HepG2 (cell line): ENCODE measurements around the gene USP10. TPM values are rescaled to one million over a fixed set of nuclear protein-coding genes. Genes with fewer than 3 reads are reported as not detected.

ENCODE experiments used
- ASH2L ChIP-seq: fragments of 300-600, 200-600 bp; sonication (generic); IDR thresholded peaks from 2 replicates; pipeline ENCODE4 v1.7.0; 2017; ENCODE audit warnings: low read depth, mild to moderate bottlenecking, moderate library complexity, mixed read lengths, low read length; ENCODE audit not compliant: insufficient read length
- CC2D1A ChIP-seq: sonication (generic); formaldehyde crosslinking; IDR thresholded peaks from 2 replicates; pipeline ENCODE4 v1.8.1; 2023; ENCODE audit warnings: mild to moderate bottlenecking, missing genetic modification reagents
- CHD2 ChIP-seq: IDR thresholded peaks from 2 replicates; pipeline ENCODE4 v1.6.1; 2011; ENCODE audit warnings: low read depth, low read length, improper control_type of control experiment
- EEA1 ChIP-seq: sonication (generic); formaldehyde crosslinking; IDR thresholded peaks from 2 replicates; pipeline ENCODE4 v1.5.1; 2020; ENCODE audit warnings: mild to moderate bottlenecking, missing genetic modification reagents, borderline replicate concordance
- FOSL1 ChIP-seq: sonication (generic); formaldehyde crosslinking; IDR thresholded peaks from 2 replicates; pipeline ENCODE4 v1.9.0; 2021; ENCODE audit warnings: missing genetic modification reagents, borderline replicate concordance
- JARID2 ChIP-seq: sonication (generic); formaldehyde crosslinking; IDR thresholded peaks from 2 replicates; pipeline ENCODE4 v1.8.1; 2023; ENCODE audit warnings: missing genetic modification reagents, inconsistent platforms; ENCODE audit not compliant: insufficient replicate concordance
- MAFK ChIP-seq, 2 experiments: IDR thresholded peaks in 1 of 2; conservative IDR thresholded peaks in 1 of 2; 2 replicates each; pipeline ENCODE4 v1.6.1; 2011; ENCODE audit warnings: improper control_type of control experiment in 2 of 2, low read length in 2 of 2
- MTA1 ChIP-seq: sonication (generic); formaldehyde crosslinking; IDR thresholded peaks from 2 replicates; pipeline ENCODE4 v1.4.0; 2020; ENCODE audit warnings: missing genetic modification reagents, mild to moderate bottlenecking, borderline replicate concordance
- NR1H2 ChIP-seq: sonication (generic); formaldehyde crosslinking; IDR thresholded peaks from 2 replicates; pipeline ENCODE4 v1.8.1; 2022; ENCODE audit warnings: low read depth, missing genetic modification reagents, borderline replicate concordance
- TEAD3 ChIP-seq: optimal IDR thresholded peaks from 2 replicates; pipeline ENCODE3; 2016; ENCODE audit warnings: borderline replicate concordance
- ZNF235 ChIP-seq: sonication (generic); formaldehyde crosslinking; IDR thresholded peaks from 2 replicates; pipeline ENCODE4 v1.8.1; 2023; ENCODE audit warnings: mild to moderate bottlenecking, missing genetic modification reagents, borderline replicate concordance
- ZNF326 ChIP-seq: sonication (generic); formaldehyde crosslinking; IDR thresholded peaks from 2 replicates; pipeline ENCODE4 v1.4.0; 2020; ENCODE audit warnings: missing genetic modification reagents, borderline replicate concordance
- ZNF382 ChIP-seq: sonication (generic); formaldehyde crosslinking; IDR thresholded peaks from 2 replicates; pipeline ENCODE4 v1.5.0; 2020; ENCODE audit warnings: missing genetic modification reagents, mild to moderate bottlenecking, borderline replicate concordance
- ZNF614 ChIP-seq: IDR thresholded peaks from 2 replicates; pipeline ENCODE4 v1.6.1; 2018; ENCODE audit warnings: missing biosample characterization, missing genetic modification reagents, inconsistent platforms, borderline replicate concordance
- ZNF775 ChIP-seq: sonication (generic); formaldehyde crosslinking; IDR thresholded peaks from 2 replicates; pipeline ENCODE4 v1.4.0; 2020; ENCODE audit warnings: missing genetic modification reagents, mild to moderate bottlenecking, moderate library complexity, borderline replicate concordance
- ZNF792 ChIP-seq: IDR thresholded peaks from 2 replicates; pipeline ENCODE4 v1.6.1; 2016
- polyA plus RNA-seq, 8 experiments: library from polyadenylated mRNA; depleted of rRNA in 3 of 8; stranded (reverse) in 7 of 8; unstranded in 1 of 8; fragments of >200 nt; fragmentation: Illumina TruSeq in 4 of 8; extraction: Trizol in 4 of 8; gene quantifications; 2 replicates each; pipeline versions ENCODE4 v1.2.1 to v1.2.3, GENCODE V29; 2011 to 2016; ENCODE audit warnings: low read depth in 4 of 8, missing spikeins in 1 of 8, mixed read lengths in 1 of 8; ENCODE audit not compliant: insufficient read depth in 1 of 8
- total RNA-seq, 5 experiments: library from RNA; depleted of rRNA; stranded (reverse); fragments of >200 nt; fragmentation: Illumina TruSeq; extraction: Trizol; gene quantifications; 2 replicates each; pipeline ENCODE4 v1.2.3, GENCODE V29; 2016; ENCODE audit warnings: low read depth in 1 of 5
- TF ChIP-seq, protein P1 (sequence below): sonication (generic); formaldehyde crosslinking; IDR thresholded peaks from 2 replicates; pipeline ENCODE4 v1.4.0; 2020; ENCODE audit warnings: mild to moderate bottlenecking, missing genetic modification reagents
- TF ChIP-seq, protein P2 (sequence below): sonication (generic); formaldehyde crosslinking; IDR thresholded peaks from 2 replicates; pipeline ENCODE4 v1.4.0; 2020; ENCODE audit warnings: missing genetic modification reagents, borderline replicate concordance
- TF ChIP-seq, protein P3 (sequence below): sonication (generic); formaldehyde crosslinking; IDR thresholded peaks from 2 replicates; pipeline ENCODE4 v1.8.1; 2022; ENCODE audit warnings: low read depth, mild to moderate bottlenecking, missing genetic modification reagents
- TF ChIP-seq, protein P4 (sequence below): IDR thresholded peaks from 2 replicates; pipeline ENCODE4 v1.6.1; 2016

The USP10 gene
- total and polyA plus RNA-seq, 2 of the 13 experiments (the other 11 are each of a cell fraction or from before 2014, with no cell fraction given): 79.1 to 122 TPM

DNA sequence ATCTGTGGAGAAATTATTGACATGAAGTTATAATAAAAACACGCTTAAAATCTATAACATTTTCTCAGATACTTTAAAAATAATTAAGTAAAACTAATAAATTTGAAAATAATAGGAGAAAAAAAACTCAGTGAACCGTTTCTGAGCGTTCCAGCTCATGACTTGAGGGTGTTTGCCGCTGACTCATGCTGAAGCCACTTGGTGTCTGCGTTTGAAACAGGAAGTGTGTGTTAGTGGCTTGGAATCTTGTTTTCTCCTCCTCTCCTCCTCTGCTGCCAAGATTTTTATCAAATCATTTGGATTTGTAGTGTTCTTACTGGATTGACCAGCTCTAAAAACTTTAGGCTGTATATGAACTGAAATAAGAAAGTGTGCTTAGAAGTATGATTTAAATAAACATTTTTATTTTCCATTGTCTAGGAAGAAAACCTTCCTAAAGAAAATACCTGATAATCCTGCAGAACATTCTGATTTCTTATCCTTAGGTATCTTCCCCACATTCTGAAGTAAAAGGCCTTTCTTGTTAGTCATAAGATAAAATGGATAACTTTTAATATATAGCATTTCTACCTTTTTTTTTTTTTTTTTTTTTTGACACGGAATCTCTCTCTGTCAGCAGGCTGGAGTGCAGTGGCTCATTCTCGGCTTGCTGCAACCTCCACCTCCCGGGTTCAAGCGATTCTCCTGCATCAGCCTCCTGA, 30.8 kb downstream of the USP10 start (continued):
- TF ChIP-seq, protein P1, sequence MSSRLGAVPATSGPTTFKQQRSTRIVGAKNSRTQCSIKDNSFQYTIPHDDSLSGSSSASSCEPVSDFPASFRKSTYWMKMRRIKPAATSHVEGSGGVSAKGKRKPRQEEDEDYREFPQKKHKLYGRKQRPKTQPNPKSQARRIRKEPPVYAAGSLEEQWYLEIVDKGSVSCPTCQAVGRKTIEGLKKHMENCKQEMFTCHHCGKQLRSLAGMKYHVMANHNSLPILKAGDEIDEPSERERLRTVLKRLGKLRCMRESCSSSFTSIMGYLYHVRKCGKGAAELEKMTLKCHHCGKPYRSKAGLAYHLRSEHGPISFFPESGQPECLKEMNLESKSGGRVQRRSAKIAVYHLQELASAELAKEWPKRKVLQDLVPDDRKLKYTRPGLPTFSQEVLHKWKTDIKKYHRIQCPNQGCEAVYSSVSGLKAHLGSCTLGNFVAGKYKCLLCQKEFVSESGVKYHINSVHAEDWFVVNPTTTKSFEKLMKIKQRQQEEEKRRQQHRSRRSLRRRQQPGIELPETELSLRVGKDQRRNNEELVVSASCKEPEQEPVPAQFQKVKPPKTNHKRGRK (CRISPR knock-in tag): no peak
- no peak for TF ChIP-seq JARID2
- TF ChIP-seq CHD2: no peak
- no peak for TF ChIP-seq ZNF235 (CRISPR knock-in tag)
- no peak for TF ChIP-seq ZNF792
- no peak for TF ChIP-seq MTA1
- no peak for TF ChIP-seq NR1H2
- TF ChIP-seq, protein P2, sequence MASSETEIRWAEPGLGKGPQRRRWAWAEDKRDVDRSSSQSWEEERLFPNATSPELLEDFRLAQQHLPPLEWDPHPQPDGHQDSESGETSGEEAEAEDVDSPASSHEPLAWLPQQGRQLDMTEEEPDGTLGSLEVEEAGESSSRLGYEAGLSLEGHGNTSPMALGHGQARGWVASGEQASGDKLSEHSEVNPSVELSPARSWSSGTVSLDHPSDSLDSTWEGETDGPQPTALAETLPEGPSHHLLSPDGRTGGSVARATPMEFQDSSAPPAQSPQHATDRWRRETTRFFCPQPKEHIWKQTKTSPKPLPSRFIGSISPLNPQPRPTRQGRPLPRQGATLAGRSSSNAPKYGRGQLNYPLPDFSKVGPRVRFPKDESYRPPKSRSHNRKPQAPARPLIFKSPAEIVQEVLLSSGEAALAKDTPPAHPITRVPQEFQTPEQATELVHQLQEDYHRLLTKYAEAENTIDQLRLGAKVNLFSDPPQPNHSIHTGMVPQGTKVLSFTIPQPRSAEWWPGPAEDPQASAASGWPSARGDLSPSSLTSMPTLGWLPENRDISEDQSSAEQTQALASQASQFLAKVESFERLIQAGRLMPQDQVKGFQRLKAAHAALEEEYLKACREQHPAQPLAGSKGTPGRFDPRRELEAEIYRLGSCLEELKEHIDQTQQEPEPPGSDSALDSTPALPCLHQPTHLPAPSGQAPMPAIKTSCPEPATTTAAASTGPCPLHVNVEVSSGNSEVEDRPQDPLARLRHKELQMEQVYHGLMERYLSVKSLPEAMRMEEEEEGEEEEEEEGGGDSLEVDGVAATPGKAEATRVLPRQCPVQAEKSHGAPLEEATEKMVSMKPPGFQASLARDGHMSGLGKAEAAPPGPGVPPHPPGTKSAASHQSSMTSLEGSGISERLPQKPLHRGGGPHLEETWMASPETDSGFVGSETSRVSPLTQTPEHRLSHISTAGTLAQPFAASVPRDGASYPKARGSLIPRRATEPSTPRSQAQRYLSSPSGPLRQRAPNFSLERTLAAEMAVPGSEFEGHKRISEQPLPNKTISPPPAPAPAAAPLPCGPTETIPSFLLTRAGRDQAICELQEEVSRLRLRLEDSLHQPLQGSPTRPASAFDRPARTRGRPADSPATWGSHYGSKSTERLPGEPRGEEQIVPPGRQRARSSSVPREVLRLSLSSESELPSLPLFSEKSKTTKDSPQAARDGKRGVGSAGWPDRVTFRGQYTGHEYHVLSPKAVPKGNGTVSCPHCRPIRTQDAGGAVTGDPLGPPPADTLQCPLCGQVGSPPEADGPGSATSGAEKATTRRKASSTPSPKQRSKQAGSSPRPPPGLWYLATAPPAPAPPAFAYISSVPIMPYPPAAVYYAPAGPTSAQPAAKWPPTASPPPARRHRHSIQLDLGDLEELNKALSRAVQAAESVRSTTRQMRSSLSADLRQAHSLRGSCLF (CRISPR knock-in tag): no peak
- no peak for TF ChIP-seq CC2D1A
- peak; percentile 67; the same call in 1 of the 2 replicates for TF ChIP-seq FOSL1 (CRISPR knock-in tag)
- peak; percentile 30 to 45; a peak in 1 of 4 replicates for TF ChIP-seq MAFK (conservative IDR thresholded peaks at IDR 0.05 in 1 of 2, IDR thresholded peaks at IDR 0.05 in 1 of 2; ENCODE audit: low read length in 2 of 2)
- no peak for TF ChIP-seq EEA1 (CRISPR knock-in tag)
- TF ChIP-seq ASH2L: peak; percentile 14
- no peak for TF ChIP-seq ZNF382 (CRISPR knock-in tag)
- TF ChIP-seq TEAD3 (CRISPR knock-in tag): peak; percentile 76
- no peak for TF ChIP-seq ZNF614 (CRISPR knock-in tag)
- TF ChIP-seq, protein P3, sequence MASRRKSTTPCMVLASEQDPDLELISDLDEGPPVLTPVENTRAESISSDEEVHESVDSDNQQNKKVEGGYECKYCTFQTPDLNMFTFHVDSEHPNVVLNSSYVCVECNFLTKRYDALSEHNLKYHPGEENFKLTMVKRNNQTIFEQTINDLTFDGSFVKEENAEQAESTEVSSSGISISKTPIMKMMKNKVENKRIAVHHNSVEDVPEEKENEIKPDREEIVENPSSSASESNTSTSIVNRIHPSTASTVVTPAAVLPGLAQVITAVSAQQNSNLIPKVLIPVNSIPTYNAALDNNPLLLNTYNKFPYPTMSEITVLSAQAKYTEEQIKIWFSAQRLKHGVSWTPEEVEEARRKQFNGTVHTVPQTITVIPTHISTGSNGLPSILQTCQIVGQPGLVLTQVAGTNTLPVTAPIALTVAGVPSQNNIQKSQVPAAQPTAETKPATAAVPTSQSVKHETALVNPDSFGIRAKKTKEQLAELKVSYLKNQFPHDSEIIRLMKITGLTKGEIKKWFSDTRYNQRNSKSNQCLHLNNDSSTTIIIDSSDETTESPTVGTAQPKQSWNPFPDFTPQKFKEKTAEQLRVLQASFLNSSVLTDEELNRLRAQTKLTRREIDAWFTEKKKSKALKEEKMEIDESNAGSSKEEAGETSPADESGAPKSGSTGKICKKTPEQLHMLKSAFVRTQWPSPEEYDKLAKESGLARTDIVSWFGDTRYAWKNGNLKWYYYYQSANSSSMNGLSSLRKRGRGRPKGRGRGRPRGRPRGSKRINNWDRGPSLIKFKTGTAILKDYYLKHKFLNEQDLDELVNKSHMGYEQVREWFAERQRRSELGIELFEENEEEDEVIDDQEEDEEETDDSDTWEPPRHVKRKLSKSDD (CRISPR knock-in tag): no peak
- TF ChIP-seq, protein P4, sequence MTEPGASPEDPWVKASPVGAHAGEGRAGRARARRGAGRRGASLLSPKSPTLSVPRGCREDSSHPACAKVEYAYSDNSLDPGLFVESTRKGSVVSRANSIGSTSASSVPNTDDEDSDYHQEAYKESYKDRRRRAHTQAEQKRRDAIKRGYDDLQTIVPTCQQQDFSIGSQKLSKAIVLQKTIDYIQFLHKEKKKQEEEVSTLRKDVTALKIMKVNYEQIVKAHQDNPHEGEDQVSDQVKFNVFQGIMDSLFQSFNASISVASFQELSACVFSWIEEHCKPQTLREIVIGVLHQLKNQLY (CRISPR knock-in tag): no peak
- no peak for TF ChIP-seq ZNF326 (CRISPR knock-in tag)
- no peak for TF ChIP-seq ZNF775
